ENCODE data around the gene HHEX.

- TF ChIP-seq POLR2A (IDR thresholded peaks at IDR 0.05; ENCODE audit: low read depth, low read length) (no peak), POLR2AphosphoS5 (IDR thresholded peaks at IDR 0.05; ENCODE audit: low read depth, low read length) (no peak), TAF1 (IDR thresholded peaks at IDR 0.05; ENCODE audit: borderline replicate concordance, low read depth, low read length) (no peak)
Measured at GRCh38 chr10:92712016-92712889, 22.5 kb downstream of the HHEX start.
